MG63 (cell line): ENCODE results near the gene USE1. TPM values are rescaled to one million over a fixed set of nuclear protein-coding genes. Genes with fewer than 3 reads are reported as not detected.

Source experiments
- DNase-seq: peaks from one replicate; pipeline ENCODE4 v3.0.0-alpha.2; 2020
- H3K27me3 ChIP-seq: fragments of 250-450 bp; sonication (Bioruptor Pico); 2 replicates; pipeline ENCODE4 v1.5.1; 2020; ENCODE audit warnings: mild to moderate bottlenecking, moderate library complexity
- H3K36me3 ChIP-seq: fragments of 250-450 bp; sonication (Bioruptor Pico); 2 replicates; pipeline ENCODE4 v1.5.1; 2020; ENCODE audit warnings: mild to moderate bottlenecking, moderate library complexity
- H3K4me3 ChIP-seq: fragments of 250-450 bp; sonication (Bioruptor Pico); 2 replicates; pipeline ENCODE4 v1.5.1; 2020; ENCODE audit warnings: mild to moderate bottlenecking, moderate library complexity
- H3K9me3 ChIP-seq: fragments of 250-450 bp; sonication (Bioruptor Pico); 2 replicates; pipeline ENCODE4 v1.5.1; 2020; ENCODE audit warnings: mild to moderate bottlenecking, moderate library complexity
- total RNA-seq: library from RNA; depleted of rRNA; stranded (reverse); fragments of >200 nt; shearing (Covaris generic); gene quantifications from 2 replicates; pipeline ENCODE4 v1.2.3, GENCODE V29; 2014; ENCODE audit warnings: low replicate concordance

USE1 gene
- total RNA-seq, 1 experiment from 2014 or later = 77.0 TPM

GRCh38 chr19:17225053-17225452 is 9.9 kb downstream of the USE1 start:
- DNase-seq = no peak
- H3K4me3 ChIP-seq = no peak overlapping the region
- no peaks in the 10 kb centered on the region for H3K9me3 ChIP-seq
- no peaks in the 10 kb centered on the region for H3K27me3 ChIP-seq
- peaks cover 10% of the 10 kb centered on the region for H3K36me3 ChIP-seq

DNA sequence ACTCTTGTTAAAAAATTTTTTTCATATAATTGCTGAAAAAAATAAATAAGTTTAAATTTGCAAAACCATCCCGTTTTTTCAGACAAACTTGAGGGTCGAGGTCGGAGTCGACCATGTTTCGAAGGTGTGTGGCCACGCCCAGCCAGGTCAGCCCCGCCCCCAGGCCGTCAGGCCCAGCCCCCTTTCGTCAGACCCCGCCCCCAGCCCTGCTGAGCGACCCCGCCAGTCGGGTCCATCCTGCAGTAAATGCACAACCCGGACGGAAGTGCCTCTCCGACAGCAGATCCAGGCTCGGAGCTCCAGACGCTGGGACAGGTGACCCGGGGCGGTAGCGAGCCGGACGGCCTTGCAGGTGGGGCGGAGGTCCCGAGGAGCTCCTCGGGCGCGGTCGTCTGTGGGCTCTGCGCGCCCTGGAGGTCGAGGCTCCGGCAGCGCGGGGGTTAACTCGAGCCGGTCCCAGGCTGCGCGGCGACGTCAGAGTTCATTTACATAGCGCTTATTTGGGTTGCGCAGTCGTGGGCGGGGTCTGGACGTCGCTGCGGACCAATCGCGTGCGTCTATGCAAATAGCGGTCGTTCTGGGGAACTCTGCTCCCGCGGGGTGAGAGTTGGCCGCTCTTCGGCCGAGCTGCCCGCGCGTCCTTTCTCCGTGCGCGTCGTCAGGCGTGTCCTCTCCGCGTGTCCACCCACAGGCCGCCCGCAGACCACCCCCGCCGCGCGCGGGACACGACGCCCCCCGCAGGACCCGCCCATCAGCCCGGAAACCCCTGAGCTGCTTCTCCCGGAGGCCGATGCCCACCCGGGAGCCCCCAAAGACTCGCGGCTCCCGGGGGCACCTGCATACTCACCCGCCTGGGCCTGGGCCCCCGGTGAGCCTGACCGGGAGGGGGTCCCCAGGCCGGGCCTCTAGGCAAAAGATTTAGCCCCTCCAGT is 11.1 kb downstream of the USE1 start, which contains the start of gene OCEL1:
TSS of gene OCEL1 (plus strand) at position 225 of the 932 bp plus-strand sequence. CDS start at position 247, 22 bp downstream.
- no peaks in the 10 kb centered on the region for H3K27me3 ChIP-seq
- H3K4me3 ChIP-seq = peak within 1 kb of the TSS; percentile 64
- H3K9me3 ChIP-seq = no peaks in the 10 kb centered on the region
- peak; percentile 99 for DNase-seq
- H3K36me3 ChIP-seq = peaks cover 19% of the 10 kb centered on the region

GRCh38 chr19:17227798-17228367 is 12.7 kb downstream of the USE1 start:
- peaks cover 34% of the 10 kb centered on the region for H3K36me3 ChIP-seq

GRCh38 chr19:17229890-17230289 is 14.7 kb downstream of the USE1 start:
- DNase-seq = no peak
- Histone ChIP-seq H3K27me3 (no peaks in the 10 kb centered on the region), H3K36me3 (peaks cover 53% of the 10 kb centered on the region), H3K4me3 (no peak overlapping the region), H3K9me3 (no peaks in the 10 kb centered on the region)

More at GRCh38 chr19:17227798-17228367, 12.7 kb downstream of the USE1 start:
- no peak for DNase-seq
- no peaks in the 10 kb centered on the region for H3K27me3 ChIP-seq
- no peaks in the 10 kb centered on the region for H3K9me3 ChIP-seq
- no peak overlapping the region for H3K4me3 ChIP-seq

GRCh38 chr19:17232258-17232657 is 17.1 kb downstream of the USE1 start:
- no peaks in the 10 kb centered on the region for H3K27me3 ChIP-seq
- no peak overlapping the region for H3K4me3 ChIP-seq
- no peak for DNase-seq
- peaks cover 65% of the 10 kb centered on the region for H3K36me3 ChIP-seq
- H3K9me3 ChIP-seq = no peaks in the 10 kb centered on the region

DNA sequence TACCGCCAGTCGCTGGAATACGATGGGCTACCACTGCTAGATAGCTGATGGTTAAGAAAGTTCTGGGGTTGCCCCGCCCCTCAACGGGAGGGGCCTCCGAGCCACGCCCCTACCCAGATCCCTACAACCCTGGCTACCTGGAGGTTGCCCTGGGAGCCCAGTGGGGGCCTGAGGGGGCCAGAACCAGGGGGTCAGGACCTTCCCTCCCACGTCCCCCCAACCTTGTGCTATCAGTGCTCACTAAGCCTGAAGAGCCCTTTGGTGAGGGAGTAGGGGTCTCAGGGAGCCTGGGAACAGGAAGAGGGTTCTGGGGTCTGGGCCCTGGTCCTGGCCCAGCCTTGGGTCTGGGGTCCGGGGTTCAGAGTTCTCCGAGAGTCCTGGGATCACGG is 19.7 kb downstream of the USE1 start:
- no peak overlapping the region for H3K4me3 ChIP-seq
- no peaks in the 10 kb centered on the region for H3K27me3 ChIP-seq
- peaks cover 78% of the 10 kb centered on the region for H3K36me3 ChIP-seq
- DNase-seq = no peak
- no peaks in the 10 kb centered on the region for H3K9me3 ChIP-seq

DNA sequence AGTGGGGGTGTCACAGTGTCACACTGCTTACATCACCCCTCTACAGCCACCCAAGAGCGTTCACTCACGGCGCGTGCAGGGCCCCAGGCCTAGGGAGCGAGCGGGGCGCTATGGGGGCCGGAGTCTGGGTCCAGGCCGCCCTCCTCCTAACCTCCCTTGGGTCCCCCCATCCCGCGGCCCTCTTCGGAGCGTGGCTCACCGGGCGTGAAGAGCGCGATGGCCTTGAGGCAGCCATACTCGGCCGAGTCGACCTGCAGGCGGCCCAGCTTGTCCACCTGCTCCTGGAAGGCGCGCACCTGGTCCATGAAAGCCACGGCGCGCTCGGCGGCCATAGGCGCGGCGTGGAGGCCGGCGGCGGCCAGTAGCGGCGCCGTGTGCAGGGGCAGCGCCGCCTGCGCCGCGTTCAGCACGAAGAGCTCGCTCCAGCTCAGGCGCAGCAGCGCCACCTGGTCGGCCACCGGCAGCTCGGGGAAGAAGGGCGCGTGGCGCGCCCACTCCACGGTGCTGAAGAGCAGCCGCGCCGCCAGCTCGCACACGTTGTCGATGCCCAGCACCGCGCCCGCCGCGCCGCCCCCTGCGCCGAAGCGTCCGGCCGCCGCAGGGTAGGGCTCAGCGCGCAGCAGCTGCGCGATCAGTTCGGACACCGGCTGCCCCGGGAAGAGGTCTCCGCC is 20.3 kb downstream of the USE1 start:
- no peak for DNase-seq
- Histone ChIP-seq H3K27me3 (no peaks in the 10 kb centered on the region), H3K4me3 (no peak overlapping the region)

GRCh38 chr19:17235971-17236777 is 21.0 kb downstream of the USE1 start:
- Histone ChIP-seq H3K9me3 (no peaks in the 10 kb centered on the region), H3K36me3 (peaks cover 80% of the 10 kb centered on the region), H3K4me3 (no peak overlapping the region), H3K27me3 (no peaks in the 10 kb centered on the region)
- DNase-seq = no peak

More for the DNA sequence above, 20.3 kb downstream of the USE1 start:
- H3K9me3 ChIP-seq = no peaks in the 10 kb centered on the region
- peaks cover 81% of the 10 kb centered on the region for H3K36me3 ChIP-seq

GRCh38 chr19:17236811-17237543 is 21.8 kb downstream of the USE1 start:
- Histone ChIP-seq H3K27me3 (no peaks in the 10 kb centered on the region), H3K36me3 (peaks cover 81% of the 10 kb centered on the region), H3K4me3 (no peak overlapping the region), H3K9me3 (no peaks in the 10 kb centered on the region)
- no peak for DNase-seq

DNA sequence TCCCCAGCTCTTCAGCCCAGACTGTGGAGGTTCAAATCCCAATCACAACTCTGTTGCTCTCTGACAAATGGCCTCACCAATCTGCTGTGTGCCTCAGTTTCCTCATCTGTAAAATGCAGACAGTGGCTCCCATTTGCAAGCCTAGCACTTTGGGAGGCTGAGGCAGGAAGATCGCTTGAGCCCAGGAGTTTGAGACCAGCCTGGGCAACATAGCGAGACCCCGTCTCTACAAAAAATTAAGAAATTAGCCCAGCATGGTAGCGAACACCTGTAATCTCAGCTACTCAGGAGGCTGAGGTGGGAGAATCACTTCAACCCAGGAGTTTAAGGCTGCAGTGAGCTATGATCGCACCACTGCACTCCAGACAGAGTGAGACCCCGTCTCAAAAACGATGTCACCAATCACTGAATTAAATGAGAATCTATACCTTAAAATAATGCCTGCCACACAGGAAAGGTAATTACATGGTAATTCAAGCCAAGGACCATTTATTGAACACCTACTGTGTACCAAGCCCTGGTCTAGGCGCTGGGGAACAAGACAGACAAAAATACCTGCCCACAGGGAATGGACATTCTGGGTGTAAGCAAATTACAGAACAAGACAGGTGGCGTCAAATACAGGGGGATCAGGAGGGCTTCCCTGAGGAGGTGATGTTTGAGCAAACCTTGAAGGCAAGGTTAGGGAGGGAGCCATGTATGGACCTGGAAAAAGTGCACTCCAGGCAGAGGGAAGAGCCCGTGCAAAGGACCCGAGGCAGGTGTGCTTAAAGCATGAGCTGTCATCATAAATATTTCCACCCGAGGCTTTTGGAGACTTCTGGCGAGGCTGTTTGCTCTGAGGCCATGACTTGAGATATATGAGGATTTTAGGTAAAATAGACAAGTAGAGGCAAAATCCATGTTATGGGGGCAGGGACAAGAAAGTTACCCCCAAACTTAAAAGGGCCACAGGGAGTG is 22.9 kb downstream of the USE1 start:
- DNase-seq = no peak

DNA sequence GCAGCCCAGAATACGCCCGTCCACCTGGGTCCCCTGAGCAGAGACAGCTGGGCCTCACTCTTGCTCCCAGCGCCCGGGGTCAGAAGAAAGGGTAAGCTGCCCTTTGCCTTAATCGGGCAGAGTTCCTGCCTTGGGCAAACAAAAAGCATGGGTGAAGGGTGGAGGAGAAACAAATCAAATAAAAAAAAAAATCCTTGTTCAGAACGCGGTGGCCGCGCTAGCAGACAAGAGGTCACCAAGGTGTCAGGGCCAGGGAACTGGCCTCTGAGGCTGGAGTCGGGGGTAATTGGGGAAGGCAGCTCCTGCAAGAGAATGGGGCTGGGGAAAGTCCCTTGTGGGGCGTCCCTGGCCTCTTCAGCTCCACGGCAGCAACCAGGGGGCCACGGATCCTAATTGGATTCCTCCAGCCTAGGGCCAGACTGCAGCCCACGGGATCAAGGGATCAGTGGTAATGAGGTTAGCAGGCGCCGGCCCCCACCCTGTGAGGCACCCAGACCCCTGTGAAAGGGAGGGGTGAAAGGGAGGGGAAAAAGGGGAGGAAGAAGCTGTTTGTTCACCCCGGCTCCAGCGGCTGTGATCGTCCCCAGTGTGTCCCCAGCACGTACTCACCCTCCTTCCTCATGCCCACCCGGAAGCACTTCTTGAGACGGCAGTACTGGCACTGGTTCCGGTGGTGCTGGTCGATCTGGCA is 25.1 kb downstream of the USE1 start:
- Histone ChIP-seq H3K9me3 (no peaks in the 10 kb centered on the region), H3K27me3 (no peaks in the 10 kb centered on the region), H3K36me3 (peaks cover 56% of the 10 kb centered on the region), H3K4me3 (no peak overlapping the region)
- DNase-seq = no peak

More for the DNA sequence above, 22.9 kb downstream of the USE1 start:
- no peaks in the 10 kb centered on the region for H3K9me3 ChIP-seq
- H3K4me3 ChIP-seq = no peak overlapping the region
- H3K36me3 ChIP-seq = peaks cover 75% of the 10 kb centered on the region
- H3K27me3 ChIP-seq = no peaks in the 10 kb centered on the region

DNA sequence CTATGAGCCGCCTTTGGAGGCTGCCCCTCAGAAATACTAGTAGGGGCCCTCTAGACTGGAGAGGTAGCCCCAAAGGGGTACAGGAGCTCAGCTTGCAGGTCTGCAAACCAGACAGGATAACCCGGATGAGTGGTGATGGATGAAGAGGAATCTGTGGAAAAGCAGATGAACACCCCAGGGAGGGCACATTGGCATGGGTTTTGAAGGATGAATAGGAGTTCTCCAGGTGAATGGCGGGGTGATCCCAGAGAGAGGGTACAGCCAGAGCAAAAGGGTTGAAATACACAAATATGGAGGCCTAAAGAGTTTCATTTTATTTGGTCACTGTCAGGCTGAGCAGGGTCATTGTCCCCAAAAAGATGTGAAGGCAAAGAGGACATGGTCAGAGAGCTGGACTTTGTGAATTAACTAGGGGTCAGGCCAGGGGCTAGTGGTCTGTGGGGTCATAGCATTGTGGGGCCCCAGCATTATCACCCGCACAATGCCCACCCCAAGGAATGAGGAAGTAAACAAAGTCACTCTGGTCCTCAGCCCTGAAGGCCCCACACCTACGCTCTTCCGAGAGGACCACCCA is 25.8 kb downstream of the USE1 start:
- no peak for DNase-seq
- peaks cover 54% of the 10 kb centered on the region for H3K36me3 ChIP-seq
- no peaks in the 10 kb centered on the region for H3K27me3 ChIP-seq
- no peaks in the 10 kb centered on the region for H3K9me3 ChIP-seq
- no peak overlapping the region for H3K4me3 ChIP-seq

GRCh38 chr19:17242431-17243208 is 27.5 kb downstream of the USE1 start:
- Histone ChIP-seq H3K27me3 (no peaks in the 10 kb centered on the region), H3K36me3 (peaks cover 43% of the 10 kb centered on the region), H3K4me3 (peak overlapping the region; percentile 66; the same call in 1 of the 2 replicates), H3K9me3 (no peaks in the 10 kb centered on the region)
- DNase-seq = no peak
